AG09309 (cell line): ENCODE measurements around the gene RNF13.

ENCODE experiments used
- DNase-seq: peaks from one replicate; pipeline ENCODE4 v3.0.0-alpha.2; 2010; ENCODE audit warnings: low read depth
- H3K4me3 ChIP-seq: 2 replicates; pipeline ENCODE4 v1.5.1; 2011; ENCODE audit warnings: mild to moderate bottlenecking, low read depth, low read length, moderate library complexity; ENCODE audit not compliant: control insufficient read depth
- CTCF ChIP-seq: IDR thresholded peaks from 2 replicates; pipeline ENCODE4 v1.5.1; 2011; ENCODE audit warnings: mild to moderate bottlenecking, low read depth, low read length, inconsistent platforms; ENCODE audit not compliant: insufficient read depth, control insufficient read depth; ENCODE audit errors: missing control alignments

The RNF13 gene

GRCh38 chr3:149908424-149908957, 95.5 kb downstream of the RNF13 start:
- H3K4me3 ChIP-seq = no peak overlapping the region
- no peak for DNase-seq
- TF ChIP-seq CTCF = no peak

- no peak for TF ChIP-seq CTCF
- H3K4me3 ChIP-seq = no peak overlapping the region
- DNase-seq = no peak
Observed at GRCh38 chr3:149909923-149910322, 96.9 kb downstream of the RNF13 start.

- DNase-seq = no peak
- H3K4me3 ChIP-seq = no peak overlapping the region
- no peak for TF ChIP-seq CTCF
Observed at GRCh38 chr3:149917124-149917667, 104.2 kb downstream of the RNF13 start.

- no peak for DNase-seq
- TF ChIP-seq CTCF = no peak
Observed at GRCh38 chr3:149919509-149919908, 106.5 kb downstream of the RNF13 start.

GRCh38 chr3:149920119-149920518, 107.1 kb downstream of the RNF13 start:
- DNase-seq = no peak
- no peak overlapping the region for H3K4me3 ChIP-seq
- TF ChIP-seq CTCF = no peak

More at GRCh38 chr3:149919509-149919908, 106.5 kb downstream of the RNF13 start:
- H3K4me3 ChIP-seq = no peak overlapping the region

- TF ChIP-seq CTCF = no peak
- DNase-seq = no peak
- H3K4me3 ChIP-seq = no peak overlapping the region
Observed at GRCh38 chr3:149933008-149933407, 120.0 kb downstream of the RNF13 start.
